HPDE6-E6E7 (cell line): ENCODE measurements around the gene TTLL7.

Experiments used
- DNase-seq: peaks from one replicate; pipeline ENCODE4 v3.0.0; 2011; ENCODE audit warnings: missing footprints; ENCODE audit errors: extremely low spot score

TTLL7 gene

DNA sequence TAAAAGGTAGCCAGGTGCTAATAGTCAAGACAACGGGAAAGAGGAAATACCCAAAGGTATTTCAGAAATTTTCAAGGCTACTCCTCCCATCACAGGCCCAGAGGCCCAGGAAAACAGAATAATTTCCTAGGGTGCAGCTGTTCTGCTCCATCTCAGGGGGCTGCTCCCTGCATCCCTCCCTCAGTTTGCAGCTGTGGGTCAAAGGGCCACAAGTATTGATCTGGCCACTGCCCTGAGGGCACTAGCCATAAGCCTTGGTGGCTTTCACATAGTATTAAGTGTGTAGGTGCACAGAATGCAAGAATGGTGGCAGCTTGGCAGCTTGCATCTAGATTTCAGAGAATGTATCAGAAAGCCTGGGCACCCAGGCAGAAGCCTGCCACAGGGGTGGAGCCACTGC is 179.5 kb downstream of the TTLL7 start:
- DNase-seq: no peak

DNA sequence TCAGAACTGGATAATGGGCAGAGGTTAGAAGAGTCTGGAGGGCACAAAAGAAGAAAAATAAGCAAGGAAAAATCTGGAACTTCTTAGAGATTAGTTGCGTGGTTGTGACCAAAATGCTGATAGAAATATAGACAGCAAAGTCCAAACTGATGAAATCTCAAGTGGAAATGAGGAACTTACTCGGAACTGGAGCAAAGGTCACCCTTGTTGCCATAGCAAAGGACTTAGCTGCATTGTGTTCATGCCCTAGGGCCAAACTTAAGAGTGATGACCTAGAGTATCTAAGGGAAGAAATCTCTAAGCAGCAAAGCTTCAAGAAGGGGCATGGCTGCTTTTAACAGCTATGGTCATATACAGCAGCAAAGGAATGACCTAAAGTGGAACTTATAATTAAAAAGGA is 180.0 kb downstream of the TTLL7 start:
- no peak for DNase-seq

- no peak for DNase-seq
Measured at GRCh38 chr1:83816836-83817235, 182.1 kb downstream of the TTLL7 start.

DNA sequence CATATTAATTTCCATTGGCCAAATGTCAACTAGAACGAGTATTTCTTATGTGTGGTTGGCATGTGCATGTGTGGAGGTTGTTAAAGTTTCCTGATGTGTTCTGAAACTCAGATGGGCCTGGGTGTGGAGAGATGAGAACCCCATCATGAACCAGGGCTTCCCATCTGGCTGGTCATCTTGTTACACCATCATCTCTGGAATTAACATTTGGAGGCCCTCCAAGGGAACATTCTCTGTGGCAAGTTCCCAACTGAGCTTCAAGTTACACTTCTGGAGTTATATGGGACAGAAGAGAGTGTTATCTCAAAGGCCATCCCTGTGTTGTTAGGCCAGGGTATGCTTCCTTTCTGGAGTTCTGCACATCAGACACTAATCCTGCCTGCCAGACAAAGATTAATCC is 183.6 kb downstream of the TTLL7 start:
- no peak for DNase-seq
